ENCODE measurements around the gene SPATA19. TPM values are rescaled to one million over a fixed set of nuclear protein-coding genes. Genes with fewer than 3 reads are reported as not detected.
A peak's percentile ranks its signal among the peaks of the same experiment; 100 is the strongest.

Gene SPATA19
- polyA plus RNA-seq, 1 donor, result not detected

DNA sequence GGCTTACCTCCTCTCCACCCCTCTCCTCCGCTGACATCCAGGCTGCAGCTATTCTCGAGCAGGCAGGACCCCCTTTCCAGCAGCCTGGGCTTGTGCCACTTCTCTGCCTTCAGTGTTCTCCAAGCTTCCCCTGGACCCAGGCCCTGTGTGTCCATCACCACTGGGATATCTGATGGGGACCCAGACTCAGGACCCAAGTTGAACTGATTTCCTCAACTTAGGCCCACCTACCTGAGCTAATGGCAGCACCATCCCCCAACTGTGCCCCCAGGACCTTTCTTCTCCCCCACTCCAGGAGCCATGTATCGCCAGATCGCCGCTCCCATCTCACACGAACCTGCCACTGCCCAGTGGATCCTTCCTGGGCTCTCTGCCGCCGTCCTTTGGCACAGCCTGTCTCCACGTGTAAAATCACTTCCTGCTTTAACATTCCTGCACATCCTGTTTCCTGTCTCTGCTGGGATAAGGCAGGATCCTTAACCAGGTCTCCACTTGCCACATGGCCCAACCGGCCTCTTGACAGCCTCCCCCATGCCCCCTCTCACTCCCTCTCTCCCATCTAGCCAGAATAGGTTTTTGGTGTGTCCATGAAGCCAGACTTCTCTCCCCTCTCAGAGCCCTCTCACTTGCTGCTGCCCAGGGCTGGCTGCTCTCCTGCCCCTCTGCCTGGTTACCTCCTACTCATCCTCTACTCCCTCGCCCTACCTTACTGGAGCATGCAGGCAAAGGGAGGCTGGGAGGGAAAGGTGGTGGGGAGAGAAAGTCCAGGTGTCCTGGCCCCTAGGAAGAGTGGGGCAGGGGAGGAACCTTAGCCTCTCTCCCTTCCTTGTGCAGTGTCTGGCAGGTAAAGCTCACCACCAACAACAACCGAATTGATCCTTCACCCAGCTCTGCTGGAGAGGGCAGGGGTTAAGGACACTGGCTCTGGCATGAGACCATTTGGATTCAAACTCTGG is 9.4 kb downstream of the SPATA19 start:
- no peak for DNase-seq

DNA sequence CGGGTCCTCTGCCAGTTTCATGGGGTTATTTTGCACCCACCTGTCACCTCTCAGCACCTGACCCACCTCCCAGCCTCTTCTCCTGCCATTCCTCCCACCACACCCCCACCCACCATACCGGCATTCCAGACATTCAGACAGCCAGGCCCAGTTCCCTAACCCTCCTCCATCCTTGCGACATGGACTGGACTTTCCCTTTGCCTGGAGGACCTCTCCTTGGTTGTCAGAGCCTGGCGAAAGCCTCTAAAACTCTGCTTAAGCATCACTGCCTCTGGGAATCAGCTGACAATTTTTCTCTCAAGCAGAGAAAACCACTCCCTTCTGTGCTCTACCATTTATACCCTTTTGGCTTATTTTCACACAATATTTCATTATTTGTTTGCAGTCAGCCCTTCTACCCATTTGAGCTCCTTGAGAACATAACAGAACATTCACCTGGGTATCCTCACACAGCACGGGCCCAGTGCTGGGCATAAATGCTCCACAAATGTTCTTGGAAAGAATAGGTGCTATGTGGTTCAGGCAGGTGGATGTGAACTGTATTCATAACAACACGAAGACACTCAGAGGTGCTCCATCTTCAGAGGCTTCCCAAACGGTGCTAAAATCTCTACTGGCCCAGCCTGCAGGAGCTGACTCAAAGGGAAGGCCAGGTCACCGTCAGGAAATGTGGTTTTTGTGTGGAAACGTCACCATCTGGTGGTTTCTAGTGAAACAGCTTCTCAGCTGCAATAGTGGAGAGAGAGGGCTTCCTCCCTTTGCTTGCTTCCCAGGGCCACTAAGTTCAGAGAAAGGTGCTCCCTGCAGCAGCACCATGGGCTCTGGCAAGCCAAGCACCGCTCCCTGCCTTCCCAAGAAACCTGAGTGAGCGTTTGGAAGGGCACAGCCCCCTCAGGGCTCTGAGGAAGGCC is 10.4 kb downstream of the SPATA19 start:
- DNase-seq, result peak; percentile 70

DNA sequence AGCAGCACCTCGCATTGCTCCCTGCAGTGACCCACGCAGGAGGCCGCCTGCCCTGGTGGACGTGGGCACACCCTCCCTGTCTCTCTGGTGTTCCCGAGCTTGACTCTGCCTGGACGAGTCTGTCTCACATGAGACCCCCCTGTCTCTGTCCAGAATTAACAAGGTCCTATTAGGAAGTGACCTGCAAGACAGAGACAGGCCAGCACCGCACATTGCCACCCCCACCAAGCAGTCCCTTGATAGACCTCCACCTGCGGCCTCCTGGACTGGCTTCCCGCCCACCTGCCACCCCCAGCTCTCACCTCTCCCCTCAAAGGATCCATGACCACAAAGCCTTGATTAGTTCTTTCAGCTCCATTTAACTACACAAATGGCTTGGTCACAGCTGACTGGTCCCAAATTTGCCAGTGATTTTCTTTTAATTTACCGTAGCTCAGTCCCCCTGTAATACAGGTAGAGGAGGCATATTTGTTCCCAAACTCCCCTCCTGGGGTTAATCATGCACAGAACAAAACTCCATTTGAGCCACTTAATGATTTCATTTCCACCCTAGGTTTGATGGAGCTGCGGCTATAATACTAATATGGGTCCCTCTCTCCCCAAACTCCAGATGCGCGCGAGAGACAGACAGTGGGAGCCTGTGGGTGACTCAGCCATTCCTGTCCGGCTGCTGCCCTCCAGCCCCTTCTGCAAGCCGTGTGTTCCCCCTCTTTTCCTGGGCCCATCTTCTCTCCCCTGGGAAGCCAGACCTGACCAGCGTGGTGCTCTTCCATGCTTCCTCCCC is 11.2 kb downstream of the SPATA19 start:
- no peak for DNase-seq

DNA sequence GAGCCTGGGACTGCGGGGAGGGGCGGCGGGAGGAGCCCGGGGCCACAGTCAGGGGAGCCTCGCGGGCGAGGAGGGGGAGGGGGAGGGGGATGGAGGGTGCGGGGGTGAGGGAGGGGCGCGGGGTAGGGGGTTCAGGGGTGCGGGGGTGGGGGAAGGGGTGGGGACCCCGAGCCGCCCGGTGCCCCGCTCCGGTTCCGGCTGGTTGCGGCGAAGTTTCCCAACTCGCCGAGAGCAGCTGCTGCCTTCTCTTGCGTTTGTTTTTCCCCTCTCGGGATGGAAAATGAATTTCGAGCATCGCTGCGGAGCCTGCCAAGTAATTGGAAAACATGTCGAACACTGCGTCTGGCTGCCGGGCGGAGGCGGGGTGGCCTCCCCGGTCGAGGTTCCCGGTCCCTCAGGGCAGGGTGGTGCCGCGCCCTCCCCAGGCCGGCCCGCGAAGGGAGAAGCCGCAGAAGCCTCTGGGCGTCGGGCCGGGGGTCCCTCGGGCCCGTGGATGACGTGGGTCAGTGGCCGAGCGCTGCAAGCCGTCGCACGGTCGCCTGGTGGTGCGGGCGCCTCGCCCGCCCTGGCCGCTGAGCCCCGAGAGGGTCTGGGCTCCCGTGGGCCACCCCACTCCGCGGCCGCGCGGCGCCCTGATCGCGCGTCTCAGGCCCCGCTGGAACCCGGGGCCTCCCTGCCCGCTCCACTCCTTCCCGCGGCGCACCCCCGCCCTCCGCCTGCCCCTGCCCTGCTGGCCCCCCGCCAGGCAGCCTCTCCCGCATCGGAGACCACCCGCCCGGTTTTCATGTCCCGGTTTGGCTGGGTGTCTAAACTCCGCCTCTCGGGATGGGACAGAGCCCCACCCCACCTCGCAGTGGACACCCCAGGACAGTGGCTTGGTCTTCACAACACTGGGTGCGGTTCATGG is 12.1 kb downstream of the SPATA19 start:
- DNase-seq, result peak; percentile 46

DNA sequence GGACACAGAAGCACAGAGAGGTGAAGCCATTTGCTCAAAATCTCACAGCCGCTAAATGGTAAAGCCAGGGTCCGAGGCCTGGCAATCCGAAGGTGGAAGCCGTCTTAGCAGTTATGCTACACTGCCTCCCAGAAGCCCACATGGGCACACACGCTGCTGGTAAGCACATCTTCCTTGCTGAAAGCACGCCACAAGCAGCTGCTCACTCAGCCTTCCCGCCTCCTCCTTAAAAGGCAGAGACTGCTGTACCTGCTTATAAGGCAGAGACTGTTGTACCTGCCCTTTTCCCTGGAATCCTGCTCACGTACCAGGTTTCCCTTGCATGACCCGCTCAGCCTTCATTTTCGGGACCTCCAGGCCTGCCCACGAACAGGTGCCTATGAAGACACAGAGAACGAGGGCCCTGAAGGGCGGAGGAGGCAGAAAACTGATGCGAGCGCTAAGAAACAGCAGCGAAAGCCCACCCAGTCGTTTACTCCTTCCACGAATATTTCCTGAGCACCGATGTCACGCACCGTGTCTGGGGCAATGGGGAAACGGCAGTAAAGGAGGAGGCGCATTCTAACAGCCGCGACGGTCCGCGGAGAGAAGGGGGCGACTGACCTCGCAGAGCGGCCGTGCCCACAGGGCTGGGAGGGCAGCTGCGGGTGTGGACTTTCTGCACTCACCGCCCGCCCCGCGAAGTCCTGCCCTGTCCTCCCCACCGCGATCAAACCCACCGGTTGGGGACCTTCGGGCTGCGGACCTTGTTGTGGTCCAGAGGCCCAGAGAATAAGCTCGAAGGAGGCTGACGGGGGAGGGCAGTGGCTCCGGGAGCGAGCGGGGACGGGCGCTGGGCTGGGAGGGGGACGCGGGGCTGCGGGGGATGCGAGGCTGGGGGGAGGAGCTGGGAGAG is 13.0 kb downstream of the SPATA19 start:
- no peak for DNase-seq

DNA sequence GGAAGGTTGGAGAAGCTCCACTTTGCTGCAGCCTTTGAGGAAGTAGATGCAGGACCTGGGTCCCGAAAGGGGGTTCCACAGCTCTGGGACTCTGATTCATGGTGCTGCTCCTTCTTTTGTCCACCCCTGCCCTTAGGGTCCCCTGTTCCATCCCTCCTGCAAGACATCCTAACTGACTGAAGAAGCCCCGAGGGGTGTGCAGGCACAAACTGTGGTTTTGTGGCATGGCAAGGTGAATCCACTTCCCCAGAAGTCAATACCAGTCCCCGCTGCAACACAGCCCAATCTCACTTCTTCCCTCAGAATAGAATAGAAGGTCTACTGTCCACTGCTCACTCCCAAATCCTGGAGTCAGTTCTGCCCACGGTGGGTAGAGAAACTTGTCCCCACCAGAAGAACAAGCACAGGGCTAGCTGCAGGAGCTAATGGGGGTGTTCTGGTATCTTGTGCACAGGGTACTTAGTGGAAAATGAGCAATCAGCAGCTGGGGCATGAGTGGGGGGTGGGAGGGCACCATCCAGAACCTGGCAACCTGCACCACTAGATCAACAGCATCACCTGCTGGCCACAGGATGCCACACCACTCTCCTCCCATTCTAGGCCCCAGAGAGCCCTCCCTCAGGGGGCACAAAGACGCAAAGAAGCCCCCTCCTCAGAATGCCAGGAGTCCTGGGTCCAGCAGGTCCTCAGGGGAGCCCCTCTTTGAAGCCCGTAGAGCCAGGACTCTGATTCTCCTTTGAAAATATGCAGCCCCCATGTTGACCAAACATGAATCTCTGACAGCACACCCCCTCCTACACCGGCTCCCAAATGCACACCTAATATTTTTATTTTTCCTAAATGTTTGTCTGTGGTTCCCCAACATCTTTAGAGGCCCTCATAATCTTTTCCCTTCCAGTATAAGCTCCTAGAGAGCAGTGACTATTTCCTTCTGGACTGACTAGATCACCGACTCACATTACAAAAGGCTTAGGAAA is 14.1 kb downstream of the SPATA19 start:
- no peak for DNase-seq

DNA sequence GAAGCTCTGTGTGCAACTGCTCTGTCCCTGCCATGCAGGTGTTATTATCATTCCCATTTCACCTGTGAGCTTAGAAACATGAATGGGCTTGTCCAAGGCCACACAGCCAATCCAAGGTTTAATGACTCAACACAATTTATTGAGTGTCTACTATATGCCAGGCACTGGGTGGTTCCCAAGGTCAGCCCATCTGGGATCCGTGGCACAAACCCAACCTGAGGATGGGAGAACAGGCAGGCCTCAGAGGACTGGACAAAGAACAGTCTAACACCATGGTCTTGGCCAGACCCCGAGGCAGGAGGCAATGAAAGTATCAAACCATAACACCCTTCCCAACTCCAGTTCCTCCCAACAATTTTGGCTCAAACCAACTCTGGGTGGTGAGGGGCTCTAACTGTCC is 15.7 kb downstream of the SPATA19 start:
- DNase-seq, result no peak

DNA sequence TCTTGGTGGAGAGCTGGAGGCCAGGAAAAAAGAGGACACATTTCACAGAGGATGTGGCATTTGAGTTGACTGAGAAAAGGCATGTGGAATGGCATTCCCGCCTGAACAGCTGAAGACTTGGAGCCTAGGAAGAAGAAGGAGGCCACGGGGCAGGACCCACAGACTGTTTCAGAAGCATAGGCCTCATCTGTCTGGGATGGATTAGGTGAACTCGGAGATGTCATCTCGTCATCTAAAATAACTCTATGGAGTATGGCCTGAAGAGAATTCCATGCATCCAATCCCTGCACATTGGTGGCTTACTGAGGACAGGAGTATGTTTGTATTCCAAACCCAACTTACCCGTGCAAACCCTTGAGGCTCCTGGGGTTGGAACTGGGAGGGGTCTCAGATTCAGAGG is 16.4 kb downstream of the SPATA19 start:
- DNase-seq, result no peak

DNA sequence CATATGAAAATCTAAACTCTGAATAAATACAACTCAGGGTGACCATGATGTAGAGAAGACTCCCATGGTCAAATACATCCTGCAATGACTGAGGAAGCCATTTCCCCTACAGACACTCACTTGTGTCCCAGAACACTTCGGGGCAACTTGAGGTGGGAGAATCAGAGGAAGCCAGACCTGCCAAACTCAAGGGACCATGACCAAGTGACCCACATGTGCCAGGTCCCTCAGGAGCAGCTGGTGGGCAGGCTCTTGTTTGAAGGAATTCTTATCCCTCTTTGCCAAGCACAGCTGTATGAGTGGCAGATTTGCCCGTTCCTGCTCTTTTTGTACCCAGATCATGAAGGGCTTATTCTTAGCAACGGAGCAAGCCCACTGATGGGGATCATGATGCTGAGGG is 17.8 kb downstream of the SPATA19 start:
- DNase-seq, result no peak

DNA sequence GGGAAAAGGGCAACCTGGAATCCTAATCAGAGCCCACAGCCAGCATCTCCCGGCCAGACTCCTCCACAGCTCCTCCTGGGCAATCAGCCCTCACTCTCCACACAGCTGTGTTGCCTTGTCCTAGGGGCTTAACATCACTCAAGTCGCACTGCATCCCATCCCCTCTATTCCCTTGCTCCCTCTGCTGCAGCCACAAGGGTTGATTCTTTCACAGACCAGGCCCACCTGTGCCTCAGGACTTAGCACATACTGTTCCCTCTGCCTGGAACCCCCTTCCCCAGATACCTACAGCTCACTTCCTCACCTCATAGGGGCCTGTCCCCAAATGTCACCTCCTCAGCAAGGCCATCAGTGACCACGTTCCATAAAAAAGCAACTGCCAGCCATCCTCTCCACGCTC is 18.4 kb downstream of the SPATA19 start:
- no peak for DNase-seq

DNA sequence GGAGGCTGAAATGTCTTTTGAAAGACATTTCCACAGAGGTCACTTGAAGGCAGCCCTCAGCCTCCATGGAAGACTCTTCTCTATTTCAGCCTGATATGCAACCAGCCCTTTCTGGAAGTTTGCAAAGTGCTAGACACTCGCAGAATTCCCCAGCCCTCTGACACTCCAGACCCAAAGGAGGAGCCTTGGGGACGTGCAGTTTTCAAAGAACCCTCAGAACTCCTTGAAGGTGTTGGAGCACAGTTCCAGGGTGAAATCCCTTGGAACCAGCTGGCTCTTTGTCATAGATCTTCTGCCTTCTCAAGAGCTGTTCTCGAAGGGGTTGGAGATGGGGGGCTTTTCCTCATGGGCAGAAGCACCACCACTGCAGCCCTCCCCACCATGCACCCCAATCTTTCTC is 19.6 kb downstream of the SPATA19 start:
- DNase-seq, result no peak

DNA sequence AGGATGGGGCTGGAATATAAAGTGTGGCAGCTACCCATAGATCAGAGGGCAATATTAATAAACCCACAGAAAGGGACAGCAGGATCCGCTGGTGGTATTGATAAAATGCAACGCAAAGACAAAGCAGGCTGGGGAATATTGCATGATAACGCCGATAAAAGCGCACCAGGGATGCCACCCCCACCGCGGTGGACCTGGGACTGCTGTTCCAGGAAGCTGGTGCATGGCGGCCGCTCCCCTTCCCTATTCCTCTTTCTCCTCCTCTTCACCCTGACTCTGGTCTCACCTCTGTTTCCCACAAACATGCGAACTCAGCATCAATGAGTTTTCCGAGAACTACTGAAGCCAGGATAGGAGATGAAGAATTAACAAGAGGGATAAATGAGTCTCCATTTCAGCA is 20.2 kb downstream of the SPATA19 start:
- no peak for DNase-seq

DNA sequence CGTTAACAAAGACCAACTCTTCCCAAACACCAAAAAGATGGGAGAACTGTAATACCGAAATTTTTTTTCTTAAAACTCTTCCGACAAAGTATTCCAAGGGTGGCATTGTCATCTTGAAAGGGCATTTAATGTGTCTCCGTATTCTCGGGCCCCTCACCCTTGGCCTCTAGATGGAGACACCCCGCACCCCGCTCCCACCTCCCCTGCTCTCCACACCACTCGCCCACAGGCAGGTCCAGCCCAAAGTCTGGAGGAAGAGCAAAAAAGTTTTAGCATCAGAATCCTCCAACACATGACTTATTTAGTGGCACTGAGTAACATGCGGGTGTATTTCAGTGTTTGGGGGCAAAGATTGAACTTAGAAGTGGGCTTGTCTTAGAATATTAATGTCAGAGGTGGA is 20.7 kb downstream of the SPATA19 start:
- DNase-seq, result no peak

DNA sequence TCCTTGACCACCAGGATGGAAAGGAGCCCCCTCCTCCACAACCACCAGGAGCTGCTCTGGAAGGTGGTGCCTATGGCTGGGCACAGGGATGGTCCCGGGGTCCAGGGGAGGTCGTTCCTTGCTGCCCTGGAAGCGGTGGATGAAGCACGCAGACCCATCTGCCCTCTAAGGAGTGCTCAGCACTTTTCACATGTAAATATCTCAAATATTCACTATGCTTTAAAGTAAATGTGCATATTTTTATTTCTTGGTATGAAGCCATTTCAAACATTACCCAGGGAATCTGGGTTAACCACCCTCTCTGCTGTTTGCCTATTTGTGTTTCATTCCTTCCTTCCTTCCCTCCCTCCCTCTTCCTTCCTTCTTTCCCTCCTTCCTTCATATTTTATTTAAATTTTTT is 21.7 kb downstream of the SPATA19 start:
- no peak for DNase-seq

DNA sequence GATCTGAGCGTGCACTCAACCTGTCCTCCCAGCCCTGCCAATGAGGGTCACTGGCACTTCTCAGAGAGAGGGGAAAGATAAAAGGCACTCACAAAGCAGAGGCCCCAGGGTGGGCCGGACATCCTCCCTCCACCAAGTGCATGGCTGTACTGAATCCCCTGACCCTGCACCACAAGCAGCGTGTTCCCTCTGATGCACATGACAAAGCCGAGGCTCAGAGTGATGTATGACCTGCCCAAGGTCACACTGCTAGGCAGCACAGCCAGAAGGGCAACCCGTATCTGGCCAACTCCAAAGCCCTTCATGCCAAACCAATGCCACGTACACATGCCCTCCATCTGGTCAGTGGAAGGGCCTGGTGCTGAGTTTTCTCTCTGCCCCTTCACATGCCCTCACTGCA is 22.1 kb downstream of the SPATA19 start:
- no peak for DNase-seq

DNA sequence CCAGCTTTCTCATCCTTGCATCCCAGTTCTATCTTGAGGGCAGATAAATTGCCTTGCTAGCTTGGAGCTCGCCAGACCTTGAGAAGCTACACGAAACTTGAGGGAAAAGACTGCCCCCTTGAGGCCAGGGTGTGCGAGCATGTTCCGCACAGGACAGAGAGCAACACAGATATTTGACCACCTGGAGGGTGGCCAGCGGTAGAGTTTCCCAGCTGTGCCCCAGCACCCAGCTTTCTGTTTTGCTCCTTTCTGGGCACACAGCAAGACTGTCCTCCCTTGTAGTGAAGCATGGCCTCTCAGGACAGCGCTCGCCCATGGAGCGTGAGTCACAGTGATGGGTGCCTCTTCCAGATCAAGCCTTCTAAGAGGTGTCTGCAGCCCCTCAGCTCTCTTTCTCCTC is 23.5 kb downstream of the SPATA19 start:
- peak; percentile 63 for DNase-seq

DNA sequence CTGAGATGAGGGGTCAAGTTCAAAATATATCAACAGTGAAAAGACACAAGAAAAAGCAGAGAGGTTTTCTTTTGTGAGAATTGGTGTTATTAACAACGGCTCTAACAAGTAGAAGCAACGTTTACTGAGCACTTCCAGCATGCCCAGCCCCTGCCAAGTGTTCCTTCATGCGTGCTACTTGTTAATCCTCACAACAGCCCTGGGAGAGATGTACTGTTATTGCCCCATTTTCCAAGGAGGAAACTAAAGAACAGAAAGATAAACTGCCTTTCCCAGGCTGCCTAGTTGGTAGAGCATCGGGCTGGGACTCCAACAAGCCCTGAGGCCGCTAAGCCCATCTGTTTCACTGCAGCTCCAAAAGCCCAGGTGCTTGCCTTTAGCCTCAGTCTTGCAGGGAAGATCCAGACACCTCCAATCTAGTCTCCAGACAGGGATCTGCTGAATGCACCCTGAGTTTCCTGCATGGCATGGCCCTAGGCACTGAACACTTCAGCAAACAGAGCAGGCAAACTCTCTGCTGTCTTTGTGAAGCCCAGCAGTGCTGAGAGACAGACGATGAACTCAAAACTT is 25.5 kb downstream of the SPATA19 start:
- DNase-seq, result no peak

DNA sequence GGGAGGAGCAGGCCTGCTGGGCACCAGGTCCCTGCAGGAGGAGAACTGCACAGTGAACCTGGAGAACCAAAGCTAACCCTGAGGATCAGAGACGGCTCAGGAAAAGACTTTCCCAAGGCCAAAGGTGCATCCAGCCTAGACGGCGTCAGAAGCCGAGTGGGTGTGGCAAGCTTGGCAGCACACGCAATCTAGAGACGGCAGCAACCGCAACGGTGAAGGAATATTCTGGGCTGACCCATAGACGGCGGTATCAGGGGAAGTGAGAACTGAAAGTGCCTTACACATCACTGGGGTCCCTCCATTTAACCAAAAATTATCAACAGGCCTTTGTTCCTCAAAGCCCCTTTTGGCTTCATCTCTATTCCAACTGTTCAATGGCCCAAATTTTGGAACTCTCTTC is 26.2 kb downstream of the SPATA19 start:
- DNase-seq, result no peak

DNA sequence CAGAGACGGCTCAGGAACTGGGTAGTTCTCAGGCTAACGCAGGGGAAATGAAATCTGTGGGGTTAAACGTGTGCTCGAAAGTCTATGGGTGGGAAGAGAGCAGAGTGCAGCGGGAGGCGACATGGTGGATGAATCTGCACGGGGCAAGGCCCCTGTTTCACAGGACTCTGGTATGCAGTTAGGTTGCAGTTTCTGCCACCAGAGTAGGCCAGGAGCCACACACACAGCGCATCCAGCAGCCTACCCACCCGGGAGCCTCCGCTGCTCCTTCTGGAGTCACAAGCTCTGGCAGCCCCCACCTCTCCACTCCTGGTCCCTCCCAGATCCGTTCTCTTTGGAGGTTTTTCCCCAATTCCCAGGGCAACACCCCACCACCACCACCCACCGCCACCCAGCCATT is 27.0 kb downstream of the SPATA19 start:
- no peak for DNase-seq

All from hindlimb muscle (tissue), 1 donor.